ENCODE data around the gene SFXN5. TPM values are rescaled to one million over a fixed set of nuclear protein-coding genes. Genes with fewer than 3 reads are reported as not detected.

The SFXN5 gene
- total and polyA plus RNA-seq, 2 donors (not counting 3 experiments of a cell fraction or from before 2014, with no cell fraction given) = 18.7 to 28.6 TPM

DNA sequence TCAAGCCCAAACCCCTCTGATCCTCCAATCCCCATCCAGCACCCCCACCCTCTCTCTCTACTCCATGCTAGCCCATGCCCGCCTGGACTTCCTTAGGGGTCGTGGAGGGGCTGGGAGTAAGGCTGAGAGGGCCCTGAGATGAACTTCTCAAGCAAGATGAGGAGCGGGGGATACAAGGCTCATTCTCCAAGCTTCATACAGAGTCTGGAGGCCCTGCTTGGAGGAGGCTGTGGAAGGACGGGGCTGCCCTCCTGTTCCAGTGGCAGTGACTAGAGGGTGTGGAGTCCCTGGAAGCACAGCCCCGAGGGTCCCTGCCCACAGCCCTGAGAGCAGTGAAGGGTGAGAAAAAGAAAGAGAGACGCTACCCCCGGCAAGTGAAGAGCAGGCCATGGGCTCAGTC is 108.6 kb downstream of the SFXN5 start:
- no peaks in the 10 kb centered on the region for H3K9me1 ChIP-seq (replicated peaks; ENCODE audit: control insufficient read depth, extremely low read depth, insufficient read depth, low read length)
- no peaks in the 10 kb centered on the region for H4K20me1 ChIP-seq (replicated peaks; ENCODE audit: control insufficient read depth, extremely low read depth, insufficient read depth, low read length)
- H3K27ac ChIP-seq (ENCODE audit: insufficient read depth, low read depth, low read length) = no peak overlapping the region
- FAIRE-seq (no peak), DNase-seq (ENCODE audit: low read depth, low spot score) (no peak)
- H3K4me1 ChIP-seq (ENCODE audit: control insufficient read depth, extremely low read depth, insufficient read depth, low read length) = no peaks in the 10 kb centered on the region
- no peaks in the 10 kb centered on the region for H3K36me3 ChIP-seq (ENCODE audit: control insufficient read depth in 2 of 2, extremely low read depth in 1 of 2, insufficient read depth in 2 of 2, low read length in 2 of 2)
- ChIA-PET CTCF (interaction anchor here (1.1 to 2.0 kb wide), 5 partner anchors 11 to 214 kb away, joined by 3 to 30 read pairs (median 7); partner anchors contain the start of gene SPR), POLR2A (interaction anchor here (0.7 kb wide), 1 partner anchor 9 kb away, joined by 11 read pairs; no protein-coding TSS in a partner anchor)
- no peak overlapping the region for H3K4me3 ChIP-seq (replicated peaks in 1 of 3; ENCODE audit: insufficient read depth in 1 of 3, low read depth in 1 of 3, low read length in 3 of 3)
- no TSS peak for BruUV-seq (replicated peaks)
- no peaks in the 10 kb centered on the region for H3K79me2 ChIP-seq (ENCODE audit: control insufficient read depth, insufficient read depth, low read length)
- no peaks in the 10 kb centered on the region for H3K27me3 ChIP-seq (ENCODE audit: control insufficient read depth in 2 of 2, insufficient read depth in 2 of 2, low read length in 2 of 2)
- dilution Hi-C loops (cut with MboI; ENCODE audit: extremely low pct_ligation_motif_present, low sequenced_read_pairs) = no loop called here
- intact Hi-C loops (cut with micrococcal nuclease) = no loop called here
- no peak overlapping the region for H2AFZ ChIP-seq (ENCODE audit: low read depth, low read length)
- H3K4me2 ChIP-seq (ENCODE audit: insufficient read depth, low read length) = no peak overlapping the region
- TF ChIP-seq MYC (IDR thresholded peaks at IDR 0.05; ENCODE audit: low read depth, low read length) (no peak), GATA2 (IDR thresholded peaks at IDR 0.05; ENCODE audit: insufficient read depth, insufficient read length, low read depth, low read length) (no peak), EZH2 (IDR thresholded peaks at IDR 0.05; ENCODE audit: borderline replicate concordance, low read depth, low read length, severe bottlenecking) (no peak)
- no peaks in the 10 kb centered on the region for H3K9me3 ChIP-seq (replicated peaks; ENCODE audit: control insufficient read depth, insufficient read depth, low read length)
- no peak overlapping the region for H3K9ac ChIP-seq (replicated peaks; ENCODE audit: extremely low read depth, insufficient read depth, low read length)

DNA sequence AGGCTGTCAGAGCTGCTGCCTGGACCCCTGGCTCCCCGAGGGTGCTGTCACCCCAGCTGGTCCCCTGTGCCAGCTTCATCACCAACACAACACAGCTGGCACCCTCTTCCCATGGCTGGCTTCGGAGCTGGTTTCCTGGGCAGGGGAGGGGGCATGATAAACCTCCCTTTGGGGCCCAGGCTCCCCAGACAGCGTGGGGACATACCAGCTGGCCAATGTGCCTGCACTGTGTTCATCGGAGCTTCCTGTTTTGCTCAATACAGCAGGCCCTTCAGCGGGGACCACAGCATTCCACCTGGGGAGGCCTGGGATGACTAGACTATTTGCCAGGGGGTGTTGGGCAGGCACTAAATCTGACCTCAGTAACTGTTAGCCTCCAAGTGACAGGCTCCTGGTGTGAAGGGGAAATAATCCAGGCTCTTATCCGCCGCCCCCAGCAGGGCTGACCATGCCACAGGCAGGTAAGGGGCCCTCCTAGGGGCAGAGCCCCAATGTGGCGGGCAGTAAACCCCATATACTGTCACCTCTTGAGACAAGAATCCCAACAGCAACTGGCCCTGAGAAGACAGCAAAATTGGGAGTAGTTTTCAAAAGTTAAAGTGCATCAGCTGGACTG is 109.6 kb downstream of the SFXN5 start:
- ChIA-PET POLR2A (no interaction called here), CTCF (no interaction called here)
- no TSS peak for BruUV-seq (replicated peaks)
- no peaks in the 10 kb centered on the region for H3K9me3 ChIP-seq (replicated peaks; ENCODE audit: control insufficient read depth, insufficient read depth, low read length)
- no peak for FAIRE-seq
- no peak overlapping the region for H3K4me2 ChIP-seq (ENCODE audit: insufficient read depth, low read length)
- no peaks in the 10 kb centered on the region for H4K20me1 ChIP-seq (replicated peaks; ENCODE audit: control insufficient read depth, extremely low read depth, insufficient read depth, low read length)
- no peaks in the 10 kb centered on the region for H3K27me3 ChIP-seq (ENCODE audit: control insufficient read depth in 2 of 2, insufficient read depth in 2 of 2, low read length in 2 of 2)
- TF ChIP-seq CTCF (IDR thresholded peaks at IDR 0.05; ENCODE audit: extremely low read depth in 1 of 2, insufficient read depth in 1 of 2, low read depth in 1 of 2, low read length in 2 of 2) = no peak
- no peak for TF ChIP-seq POLR2A (IDR thresholded peaks at IDR 0.05; ENCODE audit: low read depth, low read length)
- no peak for TF ChIP-seq GATA2 (IDR thresholded peaks at IDR 0.05; ENCODE audit: insufficient read depth, insufficient read length, low read depth, low read length)
- no peak for TF ChIP-seq MYC (IDR thresholded peaks at IDR 0.05; ENCODE audit: low read depth, low read length)
- TF ChIP-seq MAX (IDR thresholded peaks at IDR 0.05; ENCODE audit: insufficient read depth, insufficient read length) = no peak
- TF ChIP-seq EZH2 (IDR thresholded peaks at IDR 0.05; ENCODE audit: borderline replicate concordance, low read depth, low read length, severe bottlenecking) = no peak
- no peak for TF ChIP-seq FOS (IDR thresholded peaks at IDR 0.05; ENCODE audit: borderline replicate concordance, insufficient read depth, low read length)
- TF ChIP-seq JUN (IDR thresholded peaks at IDR 0.05; ENCODE audit: borderline replicate concordance, insufficient read depth, insufficient read length, low read depth) = no peak
- no peak for TF ChIP-seq POLR2AphosphoS5 (IDR thresholded peaks at IDR 0.05; ENCODE audit: insufficient read depth, low read depth, low read length)
- H3K9ac ChIP-seq (replicated peaks; ENCODE audit: extremely low read depth, insufficient read depth, low read length) = no peak overlapping the region
- intact Hi-C loops (cut with micrococcal nuclease) (no loop called here), dilution Hi-C loops (cut with MboI; ENCODE audit: extremely low pct_ligation_motif_present, low sequenced_read_pairs) (no loop called here)
- H3K27ac ChIP-seq (ENCODE audit: insufficient read depth, low read depth, low read length) = no peak overlapping the region
- H3K36me3 ChIP-seq (ENCODE audit: control insufficient read depth in 2 of 2, extremely low read depth in 1 of 2, insufficient read depth in 2 of 2, low read length in 2 of 2) = no peaks in the 10 kb centered on the region
- H3K4me3 ChIP-seq (replicated peaks in 1 of 3; ENCODE audit: insufficient read depth in 1 of 3, low read depth in 1 of 3, low read length in 3 of 3) = no peak overlapping the region
- no peaks in the 10 kb centered on the region for H3K4me1 ChIP-seq (ENCODE audit: control insufficient read depth, extremely low read depth, insufficient read depth, low read length)
- DNase-seq (ENCODE audit: low read depth, low spot score) = no peak
- H2AFZ ChIP-seq (ENCODE audit: low read depth, low read length) = no peak overlapping the region
- H3K79me2 ChIP-seq (ENCODE audit: control insufficient read depth, insufficient read depth, low read length) = no peaks in the 10 kb centered on the region
- no peaks in the 10 kb centered on the region for H3K9me1 ChIP-seq (replicated peaks; ENCODE audit: control insufficient read depth, extremely low read depth, insufficient read depth, low read length)
